ENCODE data around the gene FN1.
A peak's percentile ranks its signal among the peaks of the same experiment; 100 is the strongest.
"Not testable (repeated sequence)": the region's sequence is repeated elsewhere in the genome, so short reads cannot be mapped to it uniquely, and the experiment has no call there.

The FN1 gene

DNA sequence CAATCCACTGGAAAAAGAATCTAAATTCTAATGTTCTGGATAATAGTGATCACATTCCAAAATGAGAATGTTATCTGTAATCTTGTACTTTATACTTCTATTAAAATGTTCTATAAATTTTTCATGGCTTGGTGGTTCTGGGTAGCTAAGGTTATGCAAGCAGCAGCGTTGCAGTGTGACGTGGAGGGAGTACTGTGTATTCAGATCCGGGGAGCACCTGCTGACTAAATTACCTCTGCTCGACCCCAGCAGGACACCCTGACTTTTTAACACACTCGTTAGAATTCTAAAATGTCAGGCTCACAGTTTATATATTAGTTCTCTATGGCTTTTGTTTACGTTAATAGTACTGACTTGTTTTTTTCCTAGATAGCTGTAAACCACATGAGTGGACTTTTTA is 111.1 kb downstream of the FN1 start:
- DNase-seq = no peak

DNA sequence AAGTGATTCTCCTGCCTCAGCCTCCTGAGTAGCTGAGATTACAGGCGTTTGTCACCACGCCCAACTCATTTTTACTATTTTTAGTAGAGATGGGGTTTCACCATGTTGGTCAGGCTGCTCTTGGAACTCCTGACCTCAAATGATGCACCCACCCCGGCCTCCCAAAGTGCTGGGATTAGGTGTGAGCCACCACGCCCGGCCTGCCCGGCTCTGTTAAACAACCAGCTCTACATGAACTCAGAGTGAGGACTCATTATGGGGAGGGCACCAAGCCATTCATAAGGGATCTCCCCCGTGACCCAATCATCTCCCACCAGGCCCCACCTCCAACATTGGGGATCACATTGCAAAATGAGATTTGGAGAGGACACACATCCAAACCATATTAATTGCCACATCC is 115.2 kb downstream of the FN1 start:
- DNase-seq = no peak

- no peak for DNase-seq
These were observed 115.8 kb downstream of the FN1 start for GRCh38 chr2:215320102-215320501.

GRCh38 chr2:215319500-215319899 is 116.4 kb downstream of the FN1 start:
- no peak for DNase-seq

DNA sequence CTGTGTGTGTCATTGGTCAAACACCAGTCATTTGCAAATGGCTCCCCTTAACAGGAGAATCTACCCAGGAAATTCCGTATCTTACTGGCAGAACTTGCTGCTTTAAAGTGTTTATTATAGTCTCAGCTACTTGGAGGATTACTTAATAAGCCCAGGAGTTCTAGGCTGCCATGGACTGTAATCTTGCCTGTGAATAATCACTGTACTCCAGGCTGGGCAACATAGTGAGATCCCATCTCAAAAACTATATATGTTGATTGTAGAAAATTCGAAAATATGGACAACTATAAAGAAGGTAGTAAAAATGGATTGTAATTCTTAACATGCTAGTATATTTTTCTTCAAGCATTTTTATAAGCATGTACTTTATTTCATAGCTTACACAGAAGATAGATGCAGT is 119.5 kb downstream of the FN1 start:
- DNase-seq = no peak

- no peak for DNase-seq
These were observed 120.6 kb downstream of the FN1 start for GRCh38 chr2:215315301-215315700.

DNA sequence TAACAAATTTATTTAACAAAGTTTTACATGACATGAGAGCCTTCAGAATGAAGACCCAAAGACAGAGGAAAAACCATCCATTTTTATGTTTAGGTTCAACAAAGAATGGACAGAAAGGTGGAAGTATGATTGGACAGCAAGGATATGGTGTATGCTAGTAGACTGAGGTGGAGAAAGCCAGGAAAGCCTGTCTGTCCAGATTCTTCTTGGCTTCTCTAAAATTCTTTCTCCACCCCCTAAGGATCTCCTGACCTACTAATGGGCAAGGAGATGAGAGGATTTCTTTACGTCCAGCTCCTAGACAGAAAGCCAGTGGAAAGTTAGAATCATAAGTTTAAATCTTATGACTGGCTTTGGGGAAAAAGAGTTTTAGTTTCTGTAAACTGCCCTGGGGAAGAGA is 121.0 kb downstream of the FN1 start:
- no peak for DNase-seq

DNA sequence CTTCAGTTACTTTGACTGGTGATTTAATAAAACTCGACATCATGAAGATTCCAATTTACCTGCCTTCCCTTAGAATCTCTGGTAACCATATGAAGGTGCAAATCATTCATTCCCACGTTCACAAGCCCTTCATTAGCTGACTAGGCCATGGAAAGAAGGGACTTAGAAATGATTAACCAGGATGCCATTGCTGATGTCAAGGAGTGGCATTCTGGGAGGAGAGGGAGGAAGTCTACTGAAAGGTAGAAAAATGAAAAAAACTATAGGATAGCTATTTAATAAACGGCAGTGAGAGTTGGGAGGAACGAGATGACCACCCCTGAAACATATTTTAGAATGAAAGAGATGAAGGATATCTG is 122.6 kb downstream of the FN1 start:
- DNase-seq = no peak

- DNase-seq = peak; percentile 86
These were observed 124.1 kb downstream of the FN1 start, which contains the start of gene ATIC for GRCh38 chr2:215311625-215312396. Gene ATIC, plus strand, starts transcription at chr2:215312059. Its CDS starts 84 bp downstream, at chr2:215312143.

DNA sequence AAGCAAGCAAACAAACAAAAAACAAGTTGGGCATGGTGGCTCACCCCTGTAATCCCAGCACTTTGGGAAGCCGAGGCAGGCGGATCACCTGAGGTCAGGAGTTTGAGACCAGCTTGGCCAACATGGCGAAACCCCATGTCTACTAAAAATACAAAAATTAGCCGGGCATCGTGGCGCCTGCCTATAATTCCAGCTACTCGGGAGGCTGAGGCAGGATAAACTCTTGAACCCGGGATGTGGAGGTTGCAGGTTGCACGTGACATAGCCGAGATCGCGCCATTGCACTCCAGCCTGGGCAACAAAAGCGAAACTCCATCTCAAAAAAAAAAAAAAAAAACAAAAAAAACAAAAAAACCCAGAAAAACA is 124.6 kb downstream of the FN1 start:
- DNase-seq = not testable (repeated sequence)

Measured in activated effector memory CD4-positive, alpha-beta T cell treated with Interleukin-2 at 50 U/mL for 16 hours (primary cell).